ENCODE measurements around the gene CAMK2D. TPM values are rescaled to one million over a fixed set of nuclear protein-coding genes. Genes with fewer than 3 reads are reported as not detected.

CAMK2D gene
- total and polyA plus RNA-seq, 10 donors, result 5.9 to 44.2 (median 33.3) TPM

DNA sequence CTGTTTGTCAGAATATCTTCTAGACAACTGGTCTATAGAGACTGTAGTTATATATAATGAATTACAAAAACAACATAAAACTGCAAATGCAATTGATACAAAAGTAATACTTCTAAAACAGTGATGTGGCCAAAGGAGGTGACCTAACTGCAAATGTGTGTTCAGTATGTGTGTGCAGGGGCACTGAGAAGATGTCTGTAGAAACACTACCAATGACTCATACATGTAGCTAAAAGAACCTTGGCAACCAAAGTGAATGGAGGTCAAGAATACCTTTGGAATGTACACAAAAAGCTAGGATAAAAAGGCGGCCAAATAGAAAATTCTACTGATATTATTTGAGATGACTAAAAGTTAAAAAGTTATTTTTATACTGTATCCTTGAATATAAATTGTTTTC is 261.8 kb downstream of the CAMK2D start:
- Histone ChIP-seq H3K9me3 (no peaks in the 10 kb centered on the region), H3K27me3 (replicated peaks in 1 of 7) (no peaks in the 10 kb centered on the region), H3K36me3 (peaks cover 0 to 61% (median 7%) of the 10 kb centered on the region in 6 donors), H3K4me3 (no peak overlapping the region), H3K4me1 (no peaks in the 10 kb centered on the region), H3K27ac (no peak overlapping the region)
- 91 to 98% (median 96%) methylated on average over 1 of the region's 1 CpG for WGBS, 5 donors
- TF ChIP-seq POLR2A (IDR thresholded peaks at IDR 0.05), result no peak
- no peak for TF ChIP-seq CTCF (IDR thresholded peaks at IDR 0.05 in 8 of 11, conservative IDR thresholded peaks at IDR 0.05 in 3 of 11)
- TF ChIP-seq POLR2AphosphoS5 (IDR thresholded peaks at IDR 0.05), result no peak
- DNase-seq, result no peak
- intact Hi-C loops (cut with DNase I; ENCODE audit: low total_unique reads), result no loop called here

DNA sequence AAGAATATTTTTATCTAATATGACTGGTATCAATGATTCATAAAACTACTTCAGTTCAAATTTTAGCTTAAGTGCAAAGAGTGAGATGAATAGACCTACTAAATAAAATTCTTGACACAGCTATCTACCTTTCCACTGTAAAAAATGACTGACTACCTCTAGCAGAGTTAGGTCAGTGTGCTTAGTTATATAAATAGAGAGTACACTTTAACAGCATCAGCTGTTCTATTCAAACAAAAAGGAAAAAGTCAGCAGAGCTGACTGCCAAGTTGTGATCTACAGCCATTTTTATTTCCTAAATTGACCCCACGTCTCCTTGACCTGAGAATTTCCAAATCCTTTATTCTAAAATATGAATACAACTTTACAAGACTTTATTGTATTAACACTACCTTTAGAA is 262.4 kb downstream of the CAMK2D start:
- DNase-seq, result no peak
- Histone ChIP-seq H3K27me3 (replicated peaks in 1 of 7) (no peaks in the 10 kb centered on the region), H3K27ac (no peak overlapping the region), H3K9me3 (no peaks in the 10 kb centered on the region), H3K4me3 (no peak overlapping the region), H3K36me3 (peaks cover 0 to 62% (median 7%) of the 10 kb centered on the region in 6 donors), H3K4me1 (no peaks in the 10 kb centered on the region)
- TF ChIP-seq CTCF (IDR thresholded peaks at IDR 0.05 in 8 of 11, conservative IDR thresholded peaks at IDR 0.05 in 3 of 11) (no peak), POLR2A (IDR thresholded peaks at IDR 0.05) (no peak)
- intact Hi-C loops (cut with DNase I; ENCODE audit: low total_unique reads), result no loop called here
- 80 to 95% (median 82%) methylated on average over 1 of the region's 1 CpG for WGBS, 5 donors

- Histone ChIP-seq H3K9me3 (no peaks in the 10 kb centered on the region), H3K4me3 (no peak overlapping the region), H3K27ac (no peak overlapping the region), H3K36me3 (peaks cover 0 to 59% (median 7%) of the 10 kb centered on the region in 6 donors), H3K4me1 (no peaks in the 10 kb centered on the region), H3K27me3 (replicated peaks in 1 of 7) (no peaks in the 10 kb centered on the region)
- DNase-seq, result no peak
- WGBS, 5 donors, result 89 to 98% (median 91%) methylated on average over 3 of the region's 3 CpGs
- no peak for TF ChIP-seq POLR2A (IDR thresholded peaks at IDR 0.05)
- intact Hi-C loops (cut with DNase I; ENCODE audit: low total_unique reads), result no loop called here
Measured at GRCh38 chr4:113497154-113497884, 264.2 kb downstream of the CAMK2D start.

DNA sequence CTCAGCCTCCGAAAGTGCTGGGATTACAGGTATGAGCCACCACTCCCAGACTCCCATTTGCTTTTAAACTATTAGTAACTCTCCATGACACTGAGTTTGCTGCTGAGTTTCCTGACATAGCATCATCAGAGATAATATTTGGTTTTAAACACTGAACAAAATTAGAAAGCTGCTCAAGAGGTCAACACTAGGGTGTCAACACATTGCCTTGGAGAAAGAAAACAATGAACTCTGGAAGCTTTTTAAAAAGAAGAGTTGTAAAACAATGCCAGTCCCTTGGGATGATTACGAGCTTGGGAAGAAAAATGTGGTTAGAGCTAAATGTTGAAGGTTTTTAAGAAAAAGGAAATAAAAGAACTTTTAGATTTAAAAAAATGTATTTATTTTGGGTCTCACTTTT is 264.8 kb downstream of the CAMK2D start:
- H3K36me3 ChIP-seq, result peaks cover 0 to 59% (median 7%) of the 10 kb centered on the region in 6 donors
- no peak for DNase-seq
- intact Hi-C loops (cut with DNase I; ENCODE audit: low total_unique reads), result no loop called here
- H3K27me3 ChIP-seq (replicated peaks in 1 of 7), result no peaks in the 10 kb centered on the region
- H3K4me3 ChIP-seq, result no peak overlapping the region
- TF ChIP-seq CTCF (IDR thresholded peaks at IDR 0.05 in 8 of 11, conservative IDR thresholded peaks at IDR 0.05 in 3 of 11), result no peak
- no peak for TF ChIP-seq POLR2AphosphoS5 (IDR thresholded peaks at IDR 0.05)
- TF ChIP-seq POLR2A (IDR thresholded peaks at IDR 0.05), result no peak
- no peaks in the 10 kb centered on the region for H3K4me1 ChIP-seq
- no peak overlapping the region for H3K27ac ChIP-seq
- 50 to 86% (median 65%) methylated on average over 2 of the region's 2 CpGs for WGBS, 5 donors
- H3K9me3 ChIP-seq, result no peaks in the 10 kb centered on the region
